Measurements from ENCODE around the gene PNMA6E. TPM values are rescaled to one million over a fixed set of nuclear protein-coding genes. Genes with fewer than 3 reads are reported as not detected.

Gene PNMA6E
- total and polyA plus RNA-seq, 2 of the 13 experiments (the other 11 are each of a cell fraction or from before 2014, with no cell fraction given): not detected

DNA sequence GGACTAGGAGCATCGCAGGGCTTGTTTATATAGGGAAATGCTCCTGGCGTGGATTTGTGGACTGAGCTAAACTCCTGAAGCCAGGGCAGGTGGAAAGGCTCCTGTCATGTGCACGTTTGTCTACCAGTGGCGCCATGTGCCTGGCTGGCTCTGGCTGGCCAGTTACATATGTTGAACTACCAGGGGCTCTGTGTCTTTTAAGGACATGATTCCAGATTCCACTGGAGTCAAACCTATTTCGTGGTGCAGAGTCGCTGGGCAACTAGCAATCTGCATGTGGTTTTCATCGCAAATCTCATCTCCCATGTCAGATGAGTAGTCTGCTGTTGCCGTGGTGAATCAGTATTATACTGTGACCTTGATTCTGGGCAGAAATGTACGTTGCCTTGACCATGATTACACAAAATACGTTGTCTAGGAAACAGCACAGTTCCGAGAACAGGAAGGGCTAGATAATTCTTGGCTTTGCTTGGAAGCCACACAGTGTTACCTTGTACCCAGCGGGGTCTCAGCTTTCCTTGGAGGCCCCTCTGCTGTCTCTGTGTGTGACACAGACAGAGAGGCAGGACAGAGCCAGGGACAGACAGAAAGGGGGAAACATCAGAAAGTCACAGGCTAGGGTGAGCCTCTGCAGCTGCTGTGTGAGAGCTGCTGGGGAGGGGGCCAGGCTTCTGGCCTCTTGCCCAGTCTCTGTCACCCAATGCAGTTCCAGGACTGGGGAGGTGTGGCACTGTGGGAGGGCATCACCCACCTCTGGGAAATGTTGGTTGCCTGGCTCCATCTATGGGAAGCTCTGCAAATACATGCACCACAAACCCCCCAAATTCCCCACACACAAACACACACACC is 19.2 kb downstream of the PNMA6E start:
- Histone ChIP-seq H3K9me3 (ENCODE audit: low read length) (no peaks in the 10 kb centered on the region), H3K4me1 (ENCODE audit: insufficient read depth, low read length) (peaks cover 19% of the 10 kb centered on the region), H3K27ac (ENCODE audit: extremely low read length, insufficient read depth, low read length) (peak overlapping the region; percentile 65), H3K9ac (ENCODE audit: insufficient read depth, low read depth, low read length) (peak overlapping the region; percentile 40; the same call in 1 of the 2 replicates), H2AFZ (ENCODE audit: low read length) (peak overlapping the region; percentile 16), H3K4me3 (replicated peaks in 1 of 3; ENCODE audit: insufficient read depth in 1 of 3, low read depth in 2 of 3, low read length in 3 of 3) (peak overlapping the region in 1 of 3 experiments; percentile 27; a peak in 1 of 6 replicates), H3K4me2 (ENCODE audit: low read depth, low read length) (peak overlapping the region; percentile 69), H3K36me3 (replicated peaks in 1 of 2; ENCODE audit: control insufficient read depth in 1 of 2, insufficient read depth in 2 of 2, low read length in 2 of 2) (no peaks in the 10 kb centered on the region), H3K27me3 (ENCODE audit: control insufficient read depth in 1 of 2, insufficient read depth in 2 of 2, low read length in 2 of 2) (peaks cover 0 to 6% of the 10 kb centered on the region in 2 experiments; a peak in 1 of 5 replicates), H4K20me1 (ENCODE audit: insufficient read depth, low read length) (no peaks in the 10 kb centered on the region), H3K79me2 (ENCODE audit: insufficient read depth, low read length) (no peaks in the 10 kb centered on the region)
- POLR2A ChIA-PET: no interaction called here
- CTCF ChIA-PET (ENCODE audit: low intra/inter-chr PET ratio, low total read pairs): no interaction called here
- no TSS peak for BruUV-seq (replicated peaks)
- peak; percentile 84 for ATAC-seq
- WGBS (ENCODE audit: low lambda C conversion rate): 0% methylated on average over 2 of the region's 12 CpGs
- in situ Hi-C loops (cut with HindIII; ENCODE audit: extremely low pct_ligation_motif_present, low pct_unique_long_range_greater_than_20kb) (no loop called here), intact Hi-C loops (cut with micrococcal nuclease; ENCODE audit: unreplicated experiment) (no loop called here)
- DNase-seq (ENCODE audit: low spot score): peak; percentile 59
- peak; percentile 47 for FAIRE-seq
- TF ChIP-seq ASH2L (IDR thresholded peaks at IDR 0.05; ENCODE audit: insufficient read length, low read depth, low read length) (peak; percentile 63), HNRNPLL (IDR thresholded peaks at IDR 0.05; ENCODE audit: low read depth, low read length, poor library complexity, severe bottlenecking) (no peak), HNRNPUL1 (IDR thresholded peaks at IDR 0.05; ENCODE audit: low read depth, low read length) (no peak), MEIS2 (CRISPR knock-in tag; IDR thresholded peaks at IDR 0.05) (no peak), FOXA1 (IDR thresholded peaks at IDR 0.05) (no peak), FOXA1 (CRISPR knock-in tag; IDR thresholded peaks at IDR 0.05) (0 out of 2 replicates have a peak, but pooled peaks have one; percentile 2)
- TF ChIP-seq, protein P1, sequence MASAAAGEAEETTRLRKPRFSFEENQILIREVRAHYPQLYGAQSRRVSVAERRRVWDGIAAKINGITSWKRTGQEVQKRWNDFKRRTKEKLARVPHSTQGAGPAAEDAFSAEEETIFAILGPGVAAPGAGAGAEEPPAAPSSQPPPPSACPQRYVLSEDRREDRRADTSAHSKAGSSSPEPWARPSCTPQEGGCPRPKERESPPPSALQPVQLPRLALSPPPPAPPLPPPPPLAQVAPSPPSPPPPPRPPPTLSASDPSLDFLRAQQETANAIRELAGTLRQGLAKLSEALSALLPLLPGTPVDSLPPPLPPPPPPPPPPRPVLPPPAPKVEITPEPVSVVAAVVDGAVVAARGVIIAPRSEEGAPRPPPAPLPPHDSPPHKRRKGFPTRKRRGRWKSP (CRISPR knock-in tag; IDR thresholded peaks at IDR 0.05): no peak
- TF ChIP-seq, protein P2, sequence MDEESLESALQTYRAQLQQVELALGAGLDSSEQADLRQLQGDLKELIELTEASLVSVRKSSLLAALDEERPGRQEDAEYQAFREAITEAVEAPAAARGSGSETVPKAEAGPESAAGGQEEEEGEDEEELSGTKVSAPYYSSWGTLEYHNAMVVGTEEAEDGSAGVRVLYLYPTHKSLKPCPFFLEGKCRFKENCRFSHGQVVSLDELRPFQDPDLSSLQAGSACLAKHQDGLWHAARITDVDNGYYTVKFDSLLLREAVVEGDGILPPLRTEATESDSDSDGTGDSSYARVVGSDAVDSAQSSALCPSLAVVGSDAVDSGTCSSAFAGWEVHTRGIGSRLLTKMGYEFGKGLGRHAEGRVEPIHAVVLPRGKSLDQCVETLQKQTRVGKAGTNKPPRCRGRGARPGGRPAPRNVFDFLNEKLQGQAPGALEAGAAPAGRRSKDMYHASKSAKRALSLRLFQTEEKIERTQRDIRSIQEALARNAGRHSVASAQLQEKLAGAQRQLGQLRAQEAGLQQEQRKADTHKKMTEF (CRISPR knock-in tag; IDR thresholded peaks at IDR 0.05): 0 out of 2 replicates have a peak, but pooled peaks have one; percentile 25
- TF ChIP-seq, protein P3, sequence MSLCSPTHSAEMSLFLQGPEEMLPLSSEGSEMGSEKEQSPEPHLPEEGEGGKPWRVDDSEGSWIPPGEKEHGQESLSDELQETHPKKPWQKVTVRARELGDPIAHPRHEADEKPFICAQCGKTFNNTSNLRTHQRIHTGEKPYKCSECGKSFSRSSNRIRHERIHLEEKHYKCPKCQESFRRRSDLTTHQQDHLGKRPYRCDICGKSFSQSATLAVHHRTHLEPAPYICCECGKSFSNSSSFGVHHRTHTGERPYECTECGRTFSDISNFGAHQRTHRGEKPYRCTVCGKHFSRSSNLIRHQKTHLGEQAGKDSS (CRISPR knock-in tag; IDR thresholded peaks at IDR 0.05; ENCODE audit: borderline replicate concordance, low read depth): peak; percentile 32; the same call in 1 of the 2 replicates
- TF ChIP-seq, protein P4, sequence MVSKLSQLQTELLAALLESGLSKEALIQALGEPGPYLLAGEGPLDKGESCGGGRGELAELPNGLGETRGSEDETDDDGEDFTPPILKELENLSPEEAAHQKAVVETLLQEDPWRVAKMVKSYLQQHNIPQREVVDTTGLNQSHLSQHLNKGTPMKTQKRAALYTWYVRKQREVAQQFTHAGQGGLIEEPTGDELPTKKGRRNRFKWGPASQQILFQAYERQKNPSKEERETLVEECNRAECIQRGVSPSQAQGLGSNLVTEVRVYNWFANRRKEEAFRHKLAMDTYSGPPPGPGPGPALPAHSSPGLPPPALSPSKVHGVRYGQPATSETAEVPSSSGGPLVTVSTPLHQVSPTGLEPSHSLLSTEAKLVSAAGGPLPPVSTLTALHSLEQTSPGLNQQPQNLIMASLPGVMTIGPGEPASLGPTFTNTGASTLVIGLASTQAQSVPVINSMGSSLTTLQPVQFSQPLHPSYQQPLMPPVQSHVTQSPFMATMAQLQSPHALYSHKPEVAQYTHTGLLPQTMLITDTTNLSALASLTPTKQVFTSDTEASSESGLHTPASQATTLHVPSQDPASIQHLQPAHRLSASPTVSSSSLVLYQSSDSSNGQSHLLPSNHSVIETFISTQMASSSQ (IDR thresholded peaks at IDR 0.05; ENCODE audit: low read depth): no peak
- TF ChIP-seq, protein P4 (CRISPR knock-in tag; IDR thresholded peaks at IDR 0.05; ENCODE audit: borderline replicate concordance): no peak
- TF ChIP-seq, protein P5, sequence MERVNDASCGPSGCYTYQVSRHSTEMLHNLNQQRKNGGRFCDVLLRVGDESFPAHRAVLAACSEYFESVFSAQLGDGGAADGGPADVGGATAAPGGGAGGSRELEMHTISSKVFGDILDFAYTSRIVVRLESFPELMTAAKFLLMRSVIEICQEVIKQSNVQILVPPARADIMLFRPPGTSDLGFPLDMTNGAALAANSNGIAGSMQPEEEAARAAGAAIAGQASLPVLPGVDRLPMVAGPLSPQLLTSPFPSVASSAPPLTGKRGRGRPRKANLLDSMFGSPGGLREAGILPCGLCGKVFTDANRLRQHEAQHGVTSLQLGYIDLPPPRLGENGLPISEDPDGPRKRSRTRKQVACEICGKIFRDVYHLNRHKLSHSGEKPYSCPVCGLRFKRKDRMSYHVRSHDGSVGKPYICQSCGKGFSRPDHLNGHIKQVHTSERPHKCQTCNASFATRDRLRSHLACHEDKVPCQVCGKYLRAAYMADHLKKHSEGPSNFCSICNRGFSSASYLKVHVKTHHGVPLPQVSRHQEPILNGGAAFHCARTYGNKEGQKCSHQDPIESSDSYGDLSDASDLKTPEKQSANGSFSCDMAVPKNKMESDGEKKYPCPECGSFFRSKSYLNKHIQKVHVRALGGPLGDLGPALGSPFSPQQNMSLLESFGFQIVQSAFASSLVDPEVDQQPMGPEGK (CRISPR knock-in tag; IDR thresholded peaks at IDR 0.05): peak; percentile 13; the same call in 1 of the 2 replicates

Measured in HepG2 (cell line).